Measurements from ENCODE around the gene OST4.

DNA sequence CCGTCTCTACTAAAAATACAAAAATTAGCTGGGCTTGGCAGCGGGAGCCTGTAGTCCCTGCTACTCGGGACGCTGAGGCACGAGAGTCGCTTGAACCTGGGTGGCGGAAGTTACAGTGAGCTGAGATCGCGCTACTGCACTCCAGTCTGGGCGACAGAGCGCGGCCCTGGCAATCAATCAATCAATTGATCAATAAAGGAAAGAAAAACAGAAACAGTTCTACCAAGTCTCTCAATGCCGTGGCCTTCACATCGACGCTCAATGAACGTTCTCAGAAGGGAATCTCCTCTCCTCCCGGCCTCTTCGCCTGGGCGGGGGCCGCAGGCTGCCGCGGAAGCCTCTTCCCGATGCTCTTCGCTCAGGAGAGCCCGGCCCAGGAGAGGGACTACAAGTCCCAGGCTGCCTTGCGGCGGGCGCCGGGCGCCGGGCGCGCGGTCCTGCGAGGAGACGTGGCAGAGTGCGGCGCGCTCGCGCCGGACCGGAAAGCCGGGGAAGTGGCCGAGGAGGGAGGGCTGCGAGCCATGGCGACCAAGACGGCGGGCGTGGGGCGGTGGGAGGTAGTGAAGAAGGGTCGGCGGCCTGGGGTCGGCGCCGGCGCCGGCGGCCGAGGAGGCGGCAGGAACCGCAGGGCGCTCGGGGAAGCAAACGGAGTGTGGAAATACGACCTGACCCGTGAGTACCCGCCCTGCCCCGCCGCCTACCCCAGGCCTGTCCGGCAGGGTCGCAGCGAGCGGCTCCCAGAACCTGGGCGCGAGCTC lies 38.8 kb downstream of the OST4 start, which contains the start of gene TMEM214:
- TF ChIP-seq, protein P1, sequence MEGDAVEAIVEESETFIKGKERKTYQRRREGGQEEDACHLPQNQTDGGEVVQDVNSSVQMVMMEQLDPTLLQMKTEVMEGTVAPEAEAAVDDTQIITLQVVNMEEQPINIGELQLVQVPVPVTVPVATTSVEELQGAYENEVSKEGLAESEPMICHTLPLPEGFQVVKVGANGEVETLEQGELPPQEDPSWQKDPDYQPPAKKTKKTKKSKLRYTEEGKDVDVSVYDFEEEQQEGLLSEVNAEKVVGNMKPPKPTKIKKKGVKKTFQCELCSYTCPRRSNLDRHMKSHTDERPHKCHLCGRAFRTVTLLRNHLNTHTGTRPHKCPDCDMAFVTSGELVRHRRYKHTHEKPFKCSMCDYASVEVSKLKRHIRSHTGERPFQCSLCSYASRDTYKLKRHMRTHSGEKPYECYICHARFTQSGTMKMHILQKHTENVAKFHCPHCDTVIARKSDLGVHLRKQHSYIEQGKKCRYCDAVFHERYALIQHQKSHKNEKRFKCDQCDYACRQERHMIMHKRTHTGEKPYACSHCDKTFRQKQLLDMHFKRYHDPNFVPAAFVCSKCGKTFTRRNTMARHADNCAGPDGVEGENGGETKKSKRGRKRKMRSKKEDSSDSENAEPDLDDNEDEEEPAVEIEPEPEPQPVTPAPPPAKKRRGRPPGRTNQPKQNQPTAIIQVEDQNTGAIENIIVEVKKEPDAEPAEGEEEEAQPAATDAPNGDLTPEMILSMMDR (IDR thresholded peaks at IDR 0.05; ENCODE audit: low read length): no peak
- no peak for TF ChIP-seq EZH2phosphoT487 (IDR thresholded peaks at IDR 0.05; ENCODE audit: low read length)
